HepG2 (cell line): Measurements from ENCODE around the gene NAGS. TPM values are rescaled to one million over a fixed set of nuclear protein-coding genes. Genes with fewer than 3 reads are reported as not detected.
A peak's percentile ranks its signal among the peaks of the same experiment; 100 is the strongest.

Experiments
- ADNP ChIP-seq: sonication (generic); formaldehyde crosslinking; IDR thresholded peaks from 2 replicates; pipeline ENCODE4 v1.4.0; 2020; ENCODE audit warnings: missing genetic modification reagents
- BORCS8-MEF2B ChIP-seq: sonication (generic); formaldehyde crosslinking; IDR thresholded peaks from 2 replicates; pipeline ENCODE4 v1.8.0; 2022; ENCODE audit warnings: mild to moderate bottlenecking, missing genetic modification reagents
- CHD4 ChIP-seq: fragments of 200-600 bp; sonication (generic); IDR thresholded peaks from 2 replicates; pipeline ENCODE4 v1.7.0; 2017; ENCODE audit warnings: mild to moderate bottlenecking, low read length, borderline replicate concordance
- ESRRA ChIP-seq: sonication (generic); formaldehyde crosslinking; IDR thresholded peaks from 2 replicates; pipeline ENCODE4 v1.5.1; 2020; ENCODE audit warnings: mild to moderate bottlenecking, low read depth, missing genetic modification reagents
- FOXA1 ChIP-seq, 2 experiments: fragments of 450-650 bp in 1 of 2; sonication (generic) in 1 of 2; formaldehyde crosslinking in 1 of 2; IDR thresholded peaks; 2 replicates each; pipeline versions ENCODE4 v1.4.0 to v1.6.1; 2016 to 2020; ENCODE audit warnings: missing genetic modification reagents in 1 of 2
- HBP1 ChIP-seq: IDR thresholded peaks from 2 replicates; pipeline ENCODE4 v1.6.1; 2016; ENCODE audit warnings: low read depth, control low read depth
- KLF16 ChIP-seq, 2 experiments: sonication (generic) in 1 of 2; formaldehyde crosslinking in 1 of 2; IDR thresholded peaks; 2 replicates each; pipeline versions ENCODE4 v1.6.1 to v1.8.0; 2016 to 2023; ENCODE audit warnings: missing genetic modification reagents in 2 of 2, missing compliant biosample characterization in 1 of 2
- KMT2B ChIP-seq: IDR thresholded peaks from 2 replicates; pipeline ENCODE4 v1.6.1; 2016; ENCODE audit warnings: missing genetic modification reagents, missing compliant biosample characterization
- MIER3 ChIP-seq: IDR thresholded peaks from 2 replicates; pipeline ENCODE4 v1.6.1; 2016; ENCODE audit warnings: missing compliant biosample characterization, borderline replicate concordance
- SAP130 ChIP-seq: IDR thresholded peaks from 2 replicates; pipeline ENCODE4 v1.6.1; 2016; ENCODE audit warnings: low read depth
- SOX5 ChIP-seq: IDR thresholded peaks from 2 replicates; pipeline ENCODE4 v1.6.1; 2016; ENCODE audit warnings: borderline replicate concordance
- ZNF33A ChIP-seq: sonication (generic); formaldehyde crosslinking; IDR thresholded peaks from 2 replicates; pipeline ENCODE4 v1.5.1; 2020; ENCODE audit warnings: missing genetic modification reagents, mild to moderate bottlenecking, moderate library complexity, borderline replicate concordance
- ZNF850 ChIP-seq: sonication (generic); formaldehyde crosslinking; conservative IDR thresholded peaks from 2 replicates; pipeline ENCODE4 v1.9.0; 2021; ENCODE audit warnings: mild to moderate bottlenecking, missing genetic modification reagents
- polyA plus RNA-seq, 8 experiments: library from polyadenylated mRNA; depleted of rRNA in 3 of 8; stranded (reverse) in 7 of 8; unstranded in 1 of 8; fragments of >200 nt; fragmentation: Illumina TruSeq in 4 of 8; extraction: Trizol in 4 of 8; gene quantifications; 2 replicates each; pipeline versions ENCODE4 v1.2.1 to v1.2.3, GENCODE V29; 2011 to 2016; ENCODE audit warnings: low read depth in 4 of 8, missing spikeins in 1 of 8, mixed read lengths in 1 of 8; ENCODE audit not compliant: insufficient read depth in 1 of 8
- total RNA-seq, 5 experiments: library from RNA; depleted of rRNA; stranded (reverse); fragments of >200 nt; fragmentation: Illumina TruSeq; extraction: Trizol; gene quantifications; 2 replicates each; pipeline ENCODE4 v1.2.3, GENCODE V29; 2016; ENCODE audit warnings: low read depth in 1 of 5
- TF ChIP-seq, protein P1 (sequence below), 2 experiments: sonication (generic) in 1 of 2; formaldehyde crosslinking in 1 of 2; IDR thresholded peaks; 2 replicates each; pipeline versions ENCODE4 v1.6.1 to v1.9.0; 2014 to 2022; ENCODE audit warnings: antibody characterized with exemption in 1 of 2, borderline replicate concordance in 1 of 2, inconsistent platforms in 1 of 2, low read depth in 1 of 2, missing genetic modification reagents in 1 of 2
- TF ChIP-seq, protein P2 (sequence below): sonication (generic); formaldehyde crosslinking; IDR thresholded peaks from 2 replicates; pipeline ENCODE4 v1.9.0; 2021; ENCODE audit warnings: missing genetic modification reagents, borderline replicate concordance
- TF ChIP-seq, protein P3 (sequence below): sonication (generic); formaldehyde crosslinking; IDR thresholded peaks from 2 replicates; pipeline ENCODE4 v1.5.0; 2020; ENCODE audit warnings: missing genetic modification reagents

NAGS gene
- total and polyA plus RNA-seq, 2 of the 13 experiments (the other 11 are each of a cell fraction or from before 2014, with no cell fraction given), result 4.3 to 5.1 TPM

DNA sequence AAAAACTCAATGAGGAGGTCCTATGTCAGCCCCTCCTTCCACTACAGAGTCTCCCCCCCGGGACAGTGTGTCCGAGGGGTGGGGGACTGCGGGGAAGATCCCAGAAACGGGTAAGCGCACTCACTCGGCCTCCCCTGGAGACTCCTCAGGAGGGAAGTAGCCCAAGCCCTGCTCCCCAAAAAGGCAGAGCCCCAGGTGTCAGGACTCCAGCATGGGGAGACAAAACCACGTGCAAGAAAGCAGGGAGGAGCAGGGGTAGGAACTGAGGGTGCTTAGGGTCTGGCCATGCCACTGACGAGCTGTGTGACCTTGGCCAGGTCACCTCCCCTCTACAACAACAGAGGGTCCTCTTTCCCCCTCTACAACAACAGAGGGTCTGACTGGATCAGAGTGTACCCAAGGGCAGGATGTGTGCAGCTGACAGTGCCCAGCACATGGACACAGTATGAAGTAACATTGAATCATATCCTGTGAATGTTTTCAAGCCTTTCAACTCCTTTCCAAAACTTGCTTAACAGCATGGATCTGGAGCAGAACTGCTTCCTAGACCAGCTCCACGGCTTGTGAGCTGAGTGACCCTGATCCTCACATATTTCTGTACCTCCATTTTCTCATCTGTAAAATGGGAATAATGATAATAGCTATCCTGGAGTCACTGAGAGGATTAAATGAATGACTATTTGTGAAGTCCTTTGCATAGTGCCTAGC is 2.1 kb upstream of the NAGS start (continued):
- TF ChIP-seq, protein P1, sequence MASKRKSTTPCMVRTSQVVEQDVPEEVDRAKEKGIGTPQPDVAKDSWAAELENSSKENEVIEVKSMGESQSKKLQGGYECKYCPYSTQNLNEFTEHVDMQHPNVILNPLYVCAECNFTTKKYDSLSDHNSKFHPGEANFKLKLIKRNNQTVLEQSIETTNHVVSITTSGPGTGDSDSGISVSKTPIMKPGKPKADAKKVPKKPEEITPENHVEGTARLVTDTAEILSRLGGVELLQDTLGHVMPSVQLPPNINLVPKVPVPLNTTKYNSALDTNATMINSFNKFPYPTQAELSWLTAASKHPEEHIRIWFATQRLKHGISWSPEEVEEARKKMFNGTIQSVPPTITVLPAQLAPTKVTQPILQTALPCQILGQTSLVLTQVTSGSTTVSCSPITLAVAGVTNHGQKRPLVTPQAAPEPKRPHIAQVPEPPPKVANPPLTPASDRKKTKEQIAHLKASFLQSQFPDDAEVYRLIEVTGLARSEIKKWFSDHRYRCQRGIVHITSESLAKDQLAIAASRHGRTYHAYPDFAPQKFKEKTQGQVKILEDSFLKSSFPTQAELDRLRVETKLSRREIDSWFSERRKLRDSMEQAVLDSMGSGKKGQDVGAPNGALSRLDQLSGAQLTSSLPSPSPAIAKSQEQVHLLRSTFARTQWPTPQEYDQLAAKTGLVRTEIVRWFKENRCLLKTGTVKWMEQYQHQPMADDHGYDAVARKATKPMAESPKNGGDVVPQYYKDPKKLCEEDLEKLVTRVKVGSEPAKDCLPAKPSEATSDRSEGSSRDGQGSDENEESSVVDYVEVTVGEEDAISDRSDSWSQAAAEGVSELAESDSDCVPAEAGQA (IDR thresholded peaks at IDR 0.05; ENCODE audit: low read depth), result no peak
- TF ChIP-seq, protein P1 (CRISPR knock-in tag; IDR thresholded peaks at IDR 0.05; ENCODE audit: borderline replicate concordance), result no peak
- TF ChIP-seq BORCS8-MEF2B (CRISPR knock-in tag), result 0 out of 2 replicates have a peak, but pooled peaks have one; percentile 45
- peak; percentile 69; the same call in 1 of the 2 replicates for TF ChIP-seq MIER3 (CRISPR knock-in tag)
- peak; percentile 49; the same call in 1 of the 2 replicates for TF ChIP-seq KMT2B
- no peak for TF ChIP-seq FOXA1 (IDR thresholded peaks at IDR 0.05)
- peak; percentile 47; the same call in 1 of the 2 replicates for TF ChIP-seq FOXA1 (CRISPR knock-in tag; IDR thresholded peaks at IDR 0.05)
- TF ChIP-seq ZNF33A (CRISPR knock-in tag), result no peak
- TF ChIP-seq ZNF850 (CRISPR knock-in tag), result no peak
- TF ChIP-seq, protein P2, sequence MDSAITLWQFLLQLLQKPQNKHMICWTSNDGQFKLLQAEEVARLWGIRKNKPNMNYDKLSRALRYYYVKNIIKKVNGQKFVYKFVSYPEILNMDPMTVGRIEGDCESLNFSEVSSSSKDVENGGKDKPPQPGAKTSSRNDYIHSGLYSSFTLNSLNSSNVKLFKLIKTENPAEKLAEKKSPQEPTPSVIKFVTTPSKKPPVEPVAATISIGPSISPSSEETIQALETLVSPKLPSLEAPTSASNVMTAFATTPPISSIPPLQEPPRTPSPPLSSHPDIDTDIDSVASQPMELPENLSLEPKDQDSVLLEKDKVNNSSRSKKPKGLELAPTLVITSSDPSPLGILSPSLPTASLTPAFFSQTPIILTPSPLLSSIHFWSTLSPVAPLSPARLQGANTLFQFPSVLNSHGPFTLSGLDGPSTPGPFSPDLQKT (CRISPR knock-in tag), result no peak
- TF ChIP-seq HBP1 (CRISPR knock-in tag), result 0 out of 2 replicates have a peak, but pooled peaks have one; percentile 38
- peak; percentile 49; the same call in 1 of the 2 replicates for TF ChIP-seq ADNP
- peak; percentile 97 for TF ChIP-seq CHD4
- peak; percentile 76; the same call in 1 of the 2 replicates for TF ChIP-seq ESRRA (CRISPR knock-in tag)
- peak in 1 of 2 experiments; percentile 96; a peak in 2 of 4 replicates for TF ChIP-seq KLF16 (CRISPR knock-in tag; IDR thresholded peaks at IDR 0.05)
- TF ChIP-seq, protein P3, sequence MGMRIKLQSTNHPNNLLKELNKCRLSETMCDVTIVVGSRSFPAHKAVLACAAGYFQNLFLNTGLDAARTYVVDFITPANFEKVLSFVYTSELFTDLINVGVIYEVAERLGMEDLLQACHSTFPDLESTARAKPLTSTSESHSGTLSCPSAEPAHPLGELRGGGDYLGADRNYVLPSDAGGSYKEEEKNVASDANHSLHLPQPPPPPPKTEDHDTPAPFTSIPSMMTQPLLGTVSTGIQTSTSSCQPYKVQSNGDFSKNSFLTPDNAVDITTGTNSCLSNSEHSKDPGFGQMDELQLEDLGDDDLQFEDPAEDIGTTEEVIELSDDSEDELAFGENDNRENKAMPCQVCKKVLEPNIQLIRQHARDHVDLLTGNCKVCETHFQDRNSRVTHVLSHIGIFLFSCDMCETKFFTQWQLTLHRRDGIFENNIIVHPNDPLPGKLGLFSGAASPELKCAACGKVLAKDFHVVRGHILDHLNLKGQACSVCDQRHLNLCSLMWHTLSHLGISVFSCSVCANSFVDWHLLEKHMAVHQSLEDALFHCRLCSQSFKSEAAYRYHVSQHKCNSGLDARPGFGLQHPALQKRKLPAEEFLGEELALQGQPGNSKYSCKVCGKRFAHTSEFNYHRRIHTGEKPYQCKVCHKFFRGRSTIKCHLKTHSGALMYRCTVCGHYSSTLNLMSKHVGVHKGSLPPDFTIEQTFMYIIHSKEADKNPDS (CRISPR knock-in tag), result no peak
- peak; percentile 91 for TF ChIP-seq SOX5
- peak; percentile 97 for TF ChIP-seq SAP130 (CRISPR knock-in tag)
